RWPE1 (cell line): ENCODE data around the gene NATD1.
A peak's percentile ranks its signal among the peaks of the same experiment; 100 is the strongest.

ENCODE experiments used
- CTCF ChIA-PET: fragments of 350-600 bp; sonication (Branson Sonifier 250); formaldehyde crosslinking; extraction: SDS; loops from one replicate; lab custom pipeline; 2021; lab: Yijun Ruan, JAX
- POLR2A ChIA-PET: fragments of 400-600 bp; formaldehyde crosslinking; extraction: SDS; loops from one replicate; lab custom pipeline; 2020; ENCODE audit warnings: antibody characterized with exemption; ENCODE audit not compliant: low non-redundant PET; lab: Yijun Ruan, JAX
- DNase-seq: peaks from one replicate; pipeline ENCODE4 v3.0.0; 2012; ENCODE audit warnings: low spot score
- H3K27ac ChIP-seq: fragments of 450-650 bp; 2 replicates; pipeline ENCODE4 v1.5.1; 2017
- CTCF ChIP-seq: fragments of 450-650 bp; conservative IDR thresholded peaks from 2 replicates; pipeline ENCODE4 v1.5.1; 2017; ENCODE audit warnings: low read depth, mild to moderate bottlenecking

The NATD1 gene

GRCh38 chr17:21242026-21242697 lies 11.0 kb downstream of the NATD1 start:
- no peak for TF ChIP-seq CTCF
- ChIA-PET CTCF (interaction anchor here (0.5 to 0.7 kb wide), 2 partner anchors 123 to 572 kb away, joined by 3 read pairs; no protein-coding TSS in a partner anchor), POLR2A (interaction anchor here (0.5 kb wide), 1 partner anchor 58 kb away, joined by 8 read pairs; no protein-coding TSS in a partner anchor)
- H3K27ac ChIP-seq = 0 out of 2 replicates have a peak overlapping the region, but pooled peaks have one; percentile 7
- DNase-seq = no peak

DNA sequence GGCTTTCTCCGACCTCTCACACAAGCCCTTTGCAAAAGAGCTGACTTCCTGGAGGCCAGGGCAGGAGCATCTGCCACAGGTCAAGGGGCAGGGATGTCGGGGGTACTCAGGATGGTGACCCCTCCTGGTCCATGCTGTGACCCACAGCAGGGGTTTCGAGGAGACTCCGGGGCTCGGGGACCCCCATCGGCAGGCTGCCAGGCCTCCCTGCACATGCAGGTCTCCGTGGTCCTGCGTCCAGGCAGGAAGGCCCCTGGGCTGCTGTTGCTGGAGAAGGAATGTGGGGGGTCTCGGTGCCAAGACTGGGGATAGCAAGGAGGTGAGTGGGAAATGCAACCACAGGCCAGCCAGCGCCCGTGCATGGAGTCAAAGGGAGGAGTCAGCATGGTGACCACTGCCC lies 11.6 kb downstream of the NATD1 start:
- DNase-seq = no peak
- H3K27ac ChIP-seq = no peak overlapping the region
- no peak for TF ChIP-seq CTCF
- ChIA-PET CTCF (interaction anchor here (0.5 kb wide), 1 partner anchor 573 kb away, joined by 3 read pairs; no protein-coding TSS in a partner anchor), POLR2A (no interaction called here)

- no peak for DNase-seq
- TF ChIP-seq CTCF = no peak
- ChIA-PET CTCF (interaction anchor here (0.6 to 0.8 kb wide), 2 partner anchors 11 to 42 kb away, joined by 3 read pairs; no protein-coding TSS in a partner anchor), POLR2A (no interaction called here)
- H3K27ac ChIP-seq = no peak overlapping the region
These were observed 12.7 kb downstream of the NATD1 start for GRCh38 chr17:21240369-21241055.

DNA sequence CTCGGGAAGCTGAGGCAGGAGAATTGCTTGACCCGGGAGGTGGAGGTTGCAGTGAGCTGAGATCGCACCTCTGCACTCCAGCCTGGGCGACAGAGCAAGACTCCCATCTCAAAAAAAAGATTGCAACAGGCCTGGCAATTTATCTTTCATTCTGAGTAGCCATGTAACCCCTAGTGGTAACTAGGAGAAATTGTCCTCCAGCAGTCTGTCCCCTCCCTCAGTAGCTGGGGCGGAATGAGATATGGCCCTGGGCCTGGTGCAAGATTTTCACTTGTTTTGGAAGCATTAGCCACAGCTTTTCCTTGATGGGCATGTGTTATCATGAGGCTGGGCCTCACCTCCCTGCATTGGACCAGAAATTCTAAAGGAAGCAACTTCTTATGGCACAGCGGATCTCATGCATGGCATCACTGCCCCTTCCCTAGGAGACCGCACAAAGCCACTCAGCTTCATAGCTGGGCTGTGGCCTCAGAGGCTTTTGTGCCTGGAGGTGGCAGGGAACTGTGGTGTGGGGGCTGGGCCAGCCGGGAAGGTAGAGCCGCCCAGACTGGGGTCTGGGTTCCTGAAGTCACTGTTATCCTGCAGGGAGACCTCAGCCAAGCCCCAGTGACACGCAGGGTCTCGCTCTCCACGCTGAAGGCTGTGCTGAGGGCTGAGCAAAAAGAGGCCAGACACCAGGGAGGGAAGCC lies 13.4 kb downstream of the NATD1 start:
- peak; percentile 41 for DNase-seq
- peak; percentile 43 for TF ChIP-seq CTCF
- ChIA-PET POLR2A (no interaction called here), CTCF (interaction anchor here (0.8 to 0.9 kb wide), 2 partner anchors 11 to 44 kb away, joined by 3 to 4 read pairs; no protein-coding TSS in a partner anchor)
- no peak overlapping the region for H3K27ac ChIP-seq

DNA sequence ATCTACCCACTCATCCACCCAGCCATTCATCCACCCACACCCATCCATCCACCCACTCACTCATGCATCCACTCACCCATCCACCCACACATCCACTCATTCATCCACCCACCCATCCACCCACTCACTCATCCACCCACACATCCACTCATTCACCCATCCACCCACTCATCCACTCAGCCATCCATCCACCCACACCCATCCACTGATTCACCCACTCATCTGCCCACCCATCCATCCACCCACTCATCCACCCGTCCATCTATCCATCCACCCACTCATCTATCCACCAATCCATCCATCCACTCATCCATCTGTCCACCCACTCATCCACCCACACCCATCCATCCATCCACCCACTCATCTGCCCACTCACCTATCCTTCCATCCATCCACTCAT lies 17.3 kb downstream of the NATD1 start:
- POLR2A ChIA-PET = no interaction called here
- H3K27ac ChIP-seq = no peak overlapping the region
- CTCF ChIA-PET = no interaction called here
- no peak for TF ChIP-seq CTCF
- no peak for DNase-seq
